Activated CD8-positive, alpha-beta memory T cell treated with anti-CD3 and anti-CD28 coated beads for 48 hours (primary cell): ENCODE measurements around the gene NT5C1A.

Experiments
- DNase-seq, 3 experiments: peaks; one replicate each; pipeline ENCODE4 v3.0.0-alpha.2; 2020; ENCODE audit warnings: low read depth in 2 of 3, low spot score in 2 of 3

The NT5C1A gene

GRCh38 chr1:39613250-39613649 lies 58.7 kb downstream of the NT5C1A start:
- DNase-seq = no peak

GRCh38 chr1:39609618-39610331 lies 62.1 kb downstream of the NT5C1A start:
- DNase-seq = peak; percentile 58 to 88 (median 86)
